ENCODE data around the gene SMPD4. TPM values are rescaled to one million over a fixed set of nuclear protein-coding genes. Genes with fewer than 3 reads are reported as not detected.
A peak's percentile ranks its signal among the peaks of the same experiment; 100 is the strongest.
"Not testable (repeated sequence)": the region's sequence is repeated elsewhere in the genome, so short reads cannot be mapped to it uniquely, and the experiment has no call there.

SMPD4 gene
- total and polyA plus RNA-seq, 2 of the 13 experiments (the other 11 are each of a cell fraction or from before 2014, with no cell fraction given), result 63.2 to 70.5 TPM

GRCh38 chr2:130145006-130145414 lies 36.4 kb downstream of the SMPD4 start, which contains the start of gene CCDC74B (continued):
- TF ChIP-seq ARID4A (CRISPR knock-in tag; IDR thresholded peaks at IDR 0.05; ENCODE audit: borderline replicate concordance) (peak; percentile 38; the same call in 1 of the 2 replicates), RFX3 (CRISPR knock-in tag; IDR thresholded peaks at IDR 0.05) (peak; percentile 68), GFI1 (CRISPR knock-in tag; IDR thresholded peaks at IDR 0.05; ENCODE audit: borderline replicate concordance) (peak; percentile 47; the same call in 1 of the 2 replicates)

- FAIRE-seq; CTCF ChIA-PET (ENCODE audit: low intra/inter-chr PET ratio, low total read pairs): not testable (repeated sequence)
Observed at GRCh38 chr2:130143266-130144039, 37.9 kb downstream of the SMPD4 start.

GRCh38 chr2:130142396-130143265 lies 38.8 kb downstream of the SMPD4 start:
- BruUV-seq (replicated peaks); H3K36me3 ChIP-seq (replicated peaks in 1 of 2; ENCODE audit: control insufficient read depth in 1 of 2, insufficient read depth in 2 of 2, low read length in 2 of 2); DNase-seq (ENCODE audit: low spot score); H3K4me3 ChIP-seq (replicated peaks in 1 of 3; ENCODE audit: insufficient read depth in 1 of 3, low read depth in 2 of 3, low read length in 3 of 3); H3K4me2 ChIP-seq (ENCODE audit: low read depth, low read length); H3K9ac ChIP-seq (ENCODE audit: insufficient read depth, low read depth, low read length); H3K4me1 ChIP-seq (ENCODE audit: insufficient read depth, low read length); CTCF ChIA-PET (ENCODE audit: low intra/inter-chr PET ratio, low total read pairs); H3K27ac ChIP-seq (ENCODE audit: extremely low read length, insufficient read depth, low read length); FAIRE-seq; H4K20me1 ChIP-seq (ENCODE audit: insufficient read depth, low read length); H3K79me2 ChIP-seq (ENCODE audit: insufficient read depth, low read length); POLR2A ChIA-PET; H2AFZ ChIP-seq (ENCODE audit: low read length); in situ Hi-C loops (cut with HindIII; ENCODE audit: extremely low pct_ligation_motif_present, low pct_unique_long_range_greater_than_20kb); intact Hi-C loops (cut with micrococcal nuclease; ENCODE audit: unreplicated experiment); H3K9me3 ChIP-seq (ENCODE audit: low read length): not testable (repeated sequence)
- peak; percentile 2; the same call in 1 of the 3 replicates for ATAC-seq
- peaks cover 4 to 14% of the 10 kb centered on the region in 2 experiments; a peak in 4 of 5 replicates for H3K27me3 ChIP-seq (ENCODE audit: control insufficient read depth in 1 of 2, insufficient read depth in 2 of 2, low read length in 2 of 2)
- WGBS (ENCODE audit: low lambda C conversion rate), result 20% methylated on average over 9 of the region's 13 CpGs

More at GRCh38 chr2:130143266-130144039, 37.9 kb downstream of the SMPD4 start:
- Histone ChIP-seq H3K4me3 (replicated peaks in 1 of 3; ENCODE audit: insufficient read depth in 1 of 3, low read depth in 2 of 3, low read length in 3 of 3) (peak overlapping the region in 1 of 3 experiments; percentile 9; a peak in 1 of 6 replicates), H3K4me2 (ENCODE audit: low read depth, low read length) (peak overlapping the region; percentile 4; the same call in 1 of the 2 replicates), H3K27me3 (ENCODE audit: control insufficient read depth in 1 of 2, insufficient read depth in 2 of 2, low read length in 2 of 2) (peaks cover 4 to 14% of the 10 kb centered on the region in 2 experiments; a peak in 4 of 5 replicates)
- H3K27ac ChIP-seq (ENCODE audit: extremely low read length, insufficient read depth, low read length); H2AFZ ChIP-seq (ENCODE audit: low read length); BruUV-seq (replicated peaks); DNase-seq (ENCODE audit: low spot score); in situ Hi-C loops (cut with HindIII; ENCODE audit: extremely low pct_ligation_motif_present, low pct_unique_long_range_greater_than_20kb); ATAC-seq; H3K4me1 ChIP-seq (ENCODE audit: insufficient read depth, low read length); H3K36me3 ChIP-seq (replicated peaks in 1 of 2; ENCODE audit: control insufficient read depth in 1 of 2, insufficient read depth in 2 of 2, low read length in 2 of 2); H3K79me2 ChIP-seq (ENCODE audit: insufficient read depth, low read length); H4K20me1 ChIP-seq (ENCODE audit: insufficient read depth, low read length); H3K9me3 ChIP-seq (ENCODE audit: low read length); POLR2A ChIA-PET; intact Hi-C loops (cut with micrococcal nuclease; ENCODE audit: unreplicated experiment); H3K9ac ChIP-seq (ENCODE audit: insufficient read depth, low read depth, low read length): not testable (repeated sequence)
- 27% methylated on average over 19 of the region's 28 CpGs for WGBS (ENCODE audit: low lambda C conversion rate)

All from HepG2 (cell line).